CD1c-positive myeloid dendritic cell (primary cell): ENCODE data around the gene NT5DC1.

ENCODE experiments used
- DNase-seq: peaks from one replicate; pipeline ENCODE4 v3.0.0-alpha.2; 2016; ENCODE audit errors: extremely low spot score

Gene NT5DC1

DNA sequence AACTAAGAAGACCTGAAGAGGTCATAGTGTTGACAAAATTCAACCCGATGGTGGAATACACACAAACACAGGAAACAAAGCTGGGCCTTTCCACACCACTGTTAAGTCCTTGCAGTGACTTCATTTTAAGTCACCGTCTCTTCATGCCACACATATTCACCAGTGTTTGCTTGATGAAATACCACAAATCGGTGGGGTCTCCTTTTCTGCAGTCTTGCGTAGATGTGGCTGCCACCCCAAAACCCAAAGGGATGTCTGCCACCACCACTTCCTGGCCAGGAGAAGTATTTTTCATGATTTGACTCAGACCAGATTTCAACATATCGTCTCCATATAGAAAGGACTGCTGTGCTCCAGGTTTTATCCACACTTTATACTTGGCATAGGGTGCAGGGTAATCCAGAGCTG, 36.3 kb downstream of the NT5DC1 start:
- DNase-seq: no peak

DNA sequence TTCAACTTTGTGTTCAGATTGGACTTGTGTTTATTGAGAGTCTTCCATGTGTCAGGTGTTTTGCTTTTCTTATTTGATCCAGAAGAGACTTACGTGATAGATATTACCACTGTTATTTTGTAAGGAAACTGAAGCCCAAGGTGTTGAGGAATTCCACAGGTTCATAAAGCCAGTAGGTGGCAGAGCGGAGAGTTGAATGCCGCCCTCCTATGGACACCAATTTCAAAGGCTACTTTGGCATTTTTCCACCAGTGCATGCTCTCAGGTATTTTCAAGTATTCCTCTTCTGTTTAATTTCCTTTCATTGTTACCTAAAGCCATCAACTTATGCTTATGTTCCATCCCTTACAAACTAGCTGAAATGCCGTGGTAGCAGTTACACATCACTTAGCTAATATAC, 39.3 kb downstream of the NT5DC1 start:
- no peak for DNase-seq

DNA sequence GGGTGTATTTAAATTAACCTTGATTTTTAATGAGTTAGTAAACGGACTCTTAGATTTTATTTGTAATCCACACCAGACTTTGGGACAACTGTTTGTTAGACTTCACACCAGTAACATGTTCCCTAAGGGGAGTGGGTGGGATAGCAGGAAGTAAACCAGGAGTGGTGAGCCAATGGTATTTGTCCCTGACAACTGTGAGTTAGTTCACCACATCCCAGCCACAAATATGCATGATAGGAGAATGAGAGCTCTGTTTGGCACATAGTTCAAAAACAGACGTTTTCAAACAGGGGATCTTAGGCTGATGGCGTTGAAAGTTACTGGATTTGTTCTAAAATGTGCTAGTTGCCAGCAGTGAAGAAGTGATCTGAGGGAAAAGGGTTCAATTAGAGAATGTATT, 44.0 kb downstream of the NT5DC1 start:
- DNase-seq: no peak

DNA sequence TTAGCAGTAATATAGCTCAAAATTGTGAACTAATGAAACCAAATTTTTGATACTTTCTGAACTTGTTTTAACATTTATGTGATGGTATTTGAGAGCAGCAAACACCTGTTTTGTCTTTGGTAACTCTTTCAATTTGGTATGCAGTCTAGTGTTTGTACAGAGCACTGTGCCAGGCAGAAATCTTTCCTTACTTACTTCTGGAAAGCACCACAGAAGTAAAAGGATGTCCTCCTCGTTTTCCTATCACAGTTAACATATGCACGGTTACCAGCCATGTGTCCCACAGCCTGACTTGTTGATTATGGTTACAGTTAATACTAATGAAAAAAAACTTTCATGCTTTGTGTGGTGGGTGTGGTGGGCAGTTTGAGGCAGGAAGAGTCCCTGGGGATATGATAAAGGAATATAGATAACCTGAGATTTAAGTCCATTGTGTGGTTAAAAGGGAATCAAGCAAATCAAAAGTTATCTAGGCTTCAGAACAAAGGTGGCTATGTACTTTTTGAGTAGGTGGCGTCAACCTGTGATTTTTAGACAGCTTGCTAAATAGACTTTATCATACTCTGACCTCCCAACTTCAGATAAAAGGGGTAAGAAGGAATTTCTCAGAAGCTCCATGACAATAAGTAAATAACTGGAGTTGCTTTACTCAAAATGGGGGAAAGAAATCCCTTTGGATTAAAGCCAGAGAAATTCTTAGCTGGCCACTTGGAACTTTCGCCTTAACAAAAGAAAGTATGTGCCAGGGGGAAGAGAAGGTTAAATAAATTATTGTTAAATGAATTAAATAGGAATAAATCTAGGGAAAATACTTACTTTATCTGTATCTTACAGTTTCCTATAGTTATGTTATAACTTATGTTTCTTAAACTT, 45.4 kb downstream of the NT5DC1 start:
- no peak for DNase-seq

DNA sequence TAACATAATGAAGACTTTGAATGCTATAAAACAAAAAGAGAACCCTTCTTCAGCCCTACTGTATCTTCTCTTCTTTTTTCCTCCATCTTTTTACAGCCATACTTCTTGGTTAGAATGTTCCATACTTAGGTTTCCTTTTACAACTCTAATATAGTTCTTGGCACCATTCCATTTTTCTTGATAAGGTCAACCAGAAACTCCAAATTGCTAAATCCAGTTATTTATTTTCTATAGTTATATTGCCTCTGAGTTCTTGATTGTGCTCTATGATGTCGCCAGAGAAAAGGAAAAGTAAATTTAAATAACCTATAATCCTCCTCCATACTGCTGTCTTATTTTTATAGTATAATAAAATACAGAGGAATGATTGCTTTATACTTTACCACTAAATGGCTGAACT, 52.0 kb downstream of the NT5DC1 start:
- DNase-seq: no peak

DNA sequence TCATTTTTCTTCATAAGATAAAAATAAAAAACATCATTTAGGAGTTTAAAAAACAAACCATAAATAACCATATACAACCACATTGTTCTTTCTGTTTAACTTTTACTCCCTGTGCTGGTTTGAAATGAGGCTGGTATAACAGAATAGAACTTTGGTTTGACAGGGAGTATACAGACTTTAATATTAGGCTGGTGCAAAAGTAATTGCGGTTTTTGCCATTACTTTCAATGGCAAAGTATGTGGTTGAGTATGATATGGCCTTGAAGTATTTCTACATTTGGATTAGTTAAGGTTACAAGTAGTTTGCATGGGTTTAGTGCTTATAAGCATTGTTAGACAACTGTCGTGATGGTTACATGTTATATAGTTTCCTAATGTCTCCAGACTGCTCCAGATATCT, 54.2 kb downstream of the NT5DC1 start:
- DNase-seq: no peak

DNA sequence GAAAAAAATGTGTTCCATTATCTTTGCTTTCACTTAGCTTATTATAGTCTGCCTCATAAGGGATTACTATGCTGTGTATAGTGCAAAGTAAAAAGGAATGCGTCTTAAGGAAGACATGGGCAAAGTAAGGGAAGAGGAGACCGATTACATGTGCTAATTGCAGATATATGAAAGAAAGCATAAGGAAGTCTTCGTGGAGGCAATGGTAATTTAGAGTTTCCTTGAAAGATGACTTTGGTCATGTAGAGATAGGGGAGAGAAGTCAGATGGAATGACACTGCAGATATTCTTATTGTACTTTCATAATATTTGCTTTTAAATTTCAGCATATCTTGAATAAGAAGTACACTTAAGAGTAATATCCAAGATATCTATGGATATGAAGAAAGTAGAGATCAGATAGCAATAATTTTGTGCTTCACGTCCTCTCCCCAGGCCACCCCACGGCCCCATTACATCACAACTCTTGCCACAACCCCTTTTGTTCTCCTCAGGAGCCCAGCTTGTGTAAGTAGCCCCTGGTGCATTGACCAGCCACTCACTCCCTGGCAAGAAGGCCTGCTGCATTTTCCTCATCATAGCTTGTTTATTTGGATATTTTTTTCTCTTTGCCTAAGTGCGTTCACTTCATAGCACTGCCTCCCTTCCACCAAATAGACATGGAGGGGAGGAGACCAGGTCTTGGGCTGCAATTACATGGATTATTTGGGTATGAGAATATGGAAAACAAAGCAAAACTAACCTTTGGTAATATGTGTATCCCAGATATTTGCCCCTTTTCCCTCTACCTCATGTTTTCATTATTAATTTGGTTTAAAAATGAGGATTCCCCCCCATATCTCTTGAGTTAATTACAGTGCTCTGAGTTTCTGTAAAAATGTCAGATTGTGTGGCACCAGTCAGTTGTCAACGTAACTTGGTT, 56.0 kb downstream of the NT5DC1 start:
- DNase-seq: no peak

DNA sequence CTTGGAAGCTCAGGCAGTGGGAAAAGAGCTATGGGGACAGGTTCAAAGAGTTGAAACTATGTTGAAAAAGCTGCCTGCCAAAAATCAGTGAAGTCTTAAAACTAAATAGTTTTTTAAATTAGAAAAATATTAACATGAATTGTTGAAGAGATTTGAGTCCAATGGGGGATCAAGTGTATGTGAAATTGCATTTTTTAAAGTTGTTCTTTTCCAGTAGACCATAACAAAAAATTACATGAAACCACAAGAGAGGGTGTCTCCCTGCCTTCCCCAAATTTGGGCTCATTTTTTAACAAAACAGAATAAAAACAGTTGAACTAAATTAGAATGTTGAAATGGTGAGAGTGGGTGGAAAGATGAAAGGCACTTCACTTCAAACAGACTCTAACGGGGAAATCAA, 56.7 kb downstream of the NT5DC1 start:
- DNase-seq: no peak

DNA sequence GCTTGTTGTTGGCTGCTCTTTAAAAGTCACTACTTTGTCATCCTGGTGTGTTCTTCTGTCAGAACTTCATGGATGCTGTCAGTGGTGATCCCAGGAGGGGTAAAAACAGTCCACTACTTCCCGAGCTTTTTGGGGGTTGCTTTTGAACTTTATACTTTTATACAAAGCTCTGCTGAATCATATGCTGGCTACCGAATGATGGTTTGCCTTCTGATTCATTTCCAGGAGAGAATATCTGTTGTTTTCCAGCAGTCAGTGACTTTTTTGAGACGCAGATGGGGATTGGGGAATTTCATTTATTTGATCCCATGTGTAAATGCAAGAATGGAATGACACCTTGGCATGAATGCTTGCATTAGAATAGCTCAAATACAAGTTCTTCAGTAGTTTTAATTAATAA, 58.0 kb downstream of the NT5DC1 start:
- no peak for DNase-seq

DNA sequence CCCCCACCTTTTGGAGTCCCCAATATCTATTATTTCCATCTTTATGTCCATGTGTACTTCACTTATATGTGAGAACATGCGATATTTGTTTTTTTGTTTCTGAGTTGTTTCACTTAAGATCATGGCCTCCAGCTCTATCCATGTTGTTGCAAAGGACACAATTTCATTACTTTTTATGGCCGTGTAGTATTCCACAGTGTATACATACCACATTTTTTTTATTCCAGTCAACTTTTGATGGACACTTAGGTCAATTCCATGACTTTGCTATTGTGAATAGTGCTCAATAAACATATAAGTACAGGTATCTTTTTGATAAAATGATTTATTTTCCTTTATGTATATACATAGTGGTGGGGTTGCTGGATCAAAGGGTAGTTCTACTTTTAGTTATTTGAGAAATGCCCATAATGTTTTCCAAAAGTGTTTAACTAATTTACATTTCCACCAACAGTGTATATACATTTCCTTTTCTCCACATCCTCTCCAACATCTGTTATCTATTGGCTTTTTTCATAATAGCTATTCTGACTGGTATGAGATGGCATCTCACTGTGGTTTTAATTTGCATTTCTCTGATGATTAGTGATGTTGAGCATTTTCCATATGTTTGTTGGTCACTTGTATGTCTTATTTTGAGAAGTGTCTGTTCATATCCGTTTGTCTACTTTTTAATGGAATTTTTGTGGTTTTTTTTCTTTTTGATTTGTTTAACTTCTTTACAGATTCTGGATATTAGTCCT, 59.3 kb downstream of the NT5DC1 start:
- no peak for DNase-seq

DNA sequence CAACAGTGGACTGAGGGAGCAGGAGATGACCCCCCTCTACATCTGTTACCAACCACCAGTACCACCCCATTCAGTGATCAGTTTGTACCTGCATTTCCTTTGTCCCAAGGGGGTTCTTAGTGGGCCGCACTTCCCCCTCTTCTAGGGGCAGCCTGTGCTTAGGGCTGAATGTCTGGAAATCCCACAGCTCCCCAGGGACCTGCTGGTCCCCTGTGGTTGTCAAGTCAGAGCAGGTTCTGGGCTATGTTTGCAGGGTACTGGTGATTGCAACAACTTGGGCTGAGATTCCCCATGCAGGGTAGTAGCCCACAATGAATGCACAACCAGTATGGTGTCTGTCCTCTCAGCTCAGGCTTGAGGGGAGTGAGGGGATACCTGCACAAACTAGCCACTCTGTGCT, 64.9 kb downstream of the NT5DC1 start:
- DNase-seq: no peak

DNA sequence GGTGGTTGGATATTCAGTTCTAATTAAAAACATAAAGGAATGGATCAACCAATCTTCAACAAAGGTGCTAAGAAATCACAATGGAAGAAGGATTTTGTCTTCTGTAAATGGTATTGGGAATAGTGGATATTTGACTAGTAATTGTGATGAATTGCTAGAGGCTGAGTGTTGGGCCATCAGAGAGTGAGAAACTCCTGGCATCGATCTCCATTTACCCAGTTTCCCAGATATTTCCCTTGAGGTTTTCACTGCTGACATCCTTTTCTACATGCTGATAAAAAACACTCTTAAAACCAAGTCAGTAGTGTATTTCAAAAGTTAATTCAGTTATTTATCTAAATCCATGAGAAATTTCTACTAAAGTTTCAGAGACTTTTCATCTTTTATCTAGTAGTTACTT, 65.7 kb downstream of the NT5DC1 start:
- DNase-seq: no peak

DNA sequence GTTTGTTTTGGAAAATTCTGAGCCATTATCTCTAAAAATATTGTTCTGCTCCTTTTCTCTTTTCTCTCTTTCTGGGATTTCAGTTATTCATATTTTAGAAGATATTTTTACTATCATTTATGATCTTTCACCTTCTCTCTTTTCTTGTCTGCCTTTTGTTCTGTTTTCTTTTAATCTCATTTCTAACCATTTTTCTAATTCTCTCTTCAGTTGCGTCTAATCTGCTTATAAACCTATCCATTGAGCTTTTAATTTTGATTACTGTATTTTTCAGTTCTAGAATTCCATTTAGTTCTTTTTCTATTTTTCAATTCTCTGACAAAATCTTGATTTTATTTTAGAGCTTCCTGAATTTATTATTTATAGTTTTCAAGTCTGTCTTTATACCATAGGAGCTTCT, 67.5 kb downstream of the NT5DC1 start:
- no peak for DNase-seq

DNA sequence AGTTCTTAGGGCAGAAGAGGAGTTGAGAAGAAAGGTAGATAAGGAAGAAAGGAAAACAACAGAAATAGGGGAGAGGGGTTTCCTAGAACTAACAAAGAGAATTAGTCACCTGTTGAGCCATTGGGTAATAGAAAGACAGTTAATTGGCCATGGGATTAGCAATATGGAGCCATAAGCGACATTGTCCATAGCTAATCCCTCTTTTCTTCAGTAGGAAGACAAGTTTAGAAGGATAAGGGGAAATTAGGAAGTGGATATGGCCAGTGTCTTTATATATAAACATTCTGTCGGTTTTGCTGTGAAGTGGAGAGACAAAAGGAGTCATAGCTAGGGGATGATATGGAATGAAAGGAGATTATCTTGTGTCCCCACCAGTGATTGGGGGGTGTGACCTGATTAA, 69.2 kb downstream of the NT5DC1 start:
- DNase-seq: no peak

DNA sequence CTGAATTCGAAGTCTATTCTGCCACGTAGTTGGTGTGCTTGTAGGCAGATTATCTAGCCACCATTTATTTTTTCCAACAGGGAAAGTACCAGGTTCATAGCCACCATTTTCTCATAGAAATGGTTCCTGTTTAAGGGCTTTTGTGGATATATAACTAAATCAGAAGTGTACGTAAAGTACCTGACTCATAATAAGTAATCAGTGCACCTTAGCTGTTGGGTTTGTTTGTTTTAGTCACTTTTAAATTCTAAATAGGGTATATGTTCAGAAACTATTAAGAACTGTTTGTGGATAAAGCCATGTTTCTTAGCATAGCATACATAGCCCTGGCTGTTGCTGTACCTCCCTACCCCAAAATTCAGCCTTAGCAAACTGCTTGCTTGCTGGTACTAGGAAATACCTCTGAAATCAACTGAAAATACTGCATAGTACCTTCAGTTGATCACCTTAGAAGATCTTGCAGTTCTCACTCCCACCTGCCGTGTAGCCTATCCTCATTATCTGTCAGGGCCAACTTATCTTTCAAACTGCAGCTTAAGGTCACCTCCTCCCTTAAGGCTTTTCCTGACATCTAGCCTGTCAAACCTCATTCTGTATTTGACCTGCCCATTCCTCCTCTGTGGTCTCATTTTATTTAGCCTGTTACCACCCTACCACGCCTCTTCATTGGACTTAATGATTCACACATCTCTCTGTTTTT, 69.9 kb downstream of the NT5DC1 start:
- DNase-seq: no peak

DNA sequence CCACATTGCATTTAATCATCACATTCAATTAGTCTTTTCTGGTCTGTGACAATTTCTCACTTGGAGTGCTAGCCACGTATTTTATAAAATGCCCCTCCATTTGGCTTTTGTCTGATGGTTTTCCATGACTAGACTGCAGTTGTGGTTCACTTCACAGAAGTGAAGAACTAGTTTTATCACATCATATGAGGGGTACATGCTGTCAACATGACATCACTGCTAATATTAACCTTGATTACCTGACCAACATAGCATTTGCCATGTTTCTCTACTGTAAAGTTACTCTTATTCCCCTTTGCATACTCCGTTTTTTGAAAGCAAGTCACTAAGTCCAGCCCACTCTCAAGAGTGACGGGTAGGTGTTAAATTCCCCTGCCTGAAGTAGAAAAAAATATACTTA, 73.3 kb downstream of the NT5DC1 start:
- no peak for DNase-seq

DNA sequence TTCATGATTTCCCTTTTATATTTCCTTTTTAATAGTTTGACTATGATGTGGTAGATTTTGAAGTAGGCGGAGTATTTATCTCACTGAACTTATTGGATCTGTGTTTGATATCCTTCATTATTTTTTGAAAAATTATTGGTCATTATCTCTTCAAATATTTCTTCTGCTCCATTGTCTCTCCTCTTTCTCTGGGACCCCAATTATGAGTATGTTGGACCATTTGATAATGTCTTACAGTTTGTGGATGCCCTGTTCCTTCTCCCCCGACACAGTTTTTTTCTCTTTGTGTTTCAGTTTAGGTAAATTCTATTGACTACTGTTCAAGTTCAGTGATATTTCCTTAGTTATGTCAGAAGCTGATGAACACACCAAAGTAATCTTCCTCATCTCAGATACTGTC, 74.7 kb downstream of the NT5DC1 start:
- no peak for DNase-seq

DNA sequence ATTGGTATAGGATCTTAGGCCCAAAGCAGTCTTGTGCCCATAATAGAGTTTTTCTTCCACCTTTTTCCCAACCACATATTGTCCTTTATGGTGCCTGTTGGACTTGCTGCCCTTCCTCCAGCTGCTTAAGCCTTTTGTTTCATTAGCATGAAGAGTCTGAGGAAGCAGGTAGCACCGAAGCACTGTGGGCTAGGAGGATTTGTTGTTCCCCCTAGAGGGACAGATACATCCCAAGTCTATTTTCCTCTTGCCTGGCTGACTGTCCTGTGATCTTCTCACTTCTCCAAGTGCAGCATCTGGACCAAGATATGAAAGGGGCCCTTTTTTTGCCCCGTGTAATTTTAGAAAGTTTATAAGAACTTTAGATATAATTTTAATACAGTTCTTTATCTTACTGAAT, 75.9 kb downstream of the NT5DC1 start:
- no peak for DNase-seq

DNA sequence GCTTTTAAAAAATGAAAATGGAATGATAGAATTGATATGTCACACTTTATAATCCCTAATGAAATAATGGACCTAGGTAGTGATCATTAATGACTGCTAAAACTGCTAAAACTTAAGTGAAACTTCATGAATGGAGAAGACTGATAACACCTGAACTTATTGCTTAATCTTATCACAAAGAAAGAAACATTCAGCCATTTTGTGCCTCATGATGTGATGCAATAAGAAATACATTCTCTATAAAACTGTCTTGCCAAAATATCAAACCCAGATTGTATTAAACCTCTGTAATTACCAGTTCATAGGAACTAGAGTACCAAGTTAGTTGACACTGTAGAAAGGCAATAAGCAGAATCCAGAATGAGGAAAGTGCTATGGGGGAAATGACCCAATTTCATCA, 79.7 kb downstream of the NT5DC1 start:
- DNase-seq: no peak

DNA sequence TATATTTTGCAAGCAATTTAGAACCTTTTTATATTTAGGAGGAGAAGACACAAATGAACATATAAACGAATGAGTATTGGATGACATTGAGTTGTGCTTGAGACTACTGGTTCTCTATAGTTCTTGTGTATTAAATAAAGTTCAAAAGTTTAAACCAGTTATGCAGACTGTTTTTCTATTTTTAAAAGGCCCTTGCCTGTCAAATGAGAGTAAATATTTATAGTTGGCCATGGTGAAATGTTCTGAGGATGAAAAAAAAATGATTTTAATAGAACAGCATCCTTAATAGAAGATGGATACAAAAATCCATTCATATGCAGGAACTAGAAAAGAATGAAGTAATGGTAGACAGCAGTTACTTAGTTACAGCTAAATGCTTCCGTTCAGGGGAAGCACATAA, 88.8 kb downstream of the NT5DC1 start:
- no peak for DNase-seq

DNA sequence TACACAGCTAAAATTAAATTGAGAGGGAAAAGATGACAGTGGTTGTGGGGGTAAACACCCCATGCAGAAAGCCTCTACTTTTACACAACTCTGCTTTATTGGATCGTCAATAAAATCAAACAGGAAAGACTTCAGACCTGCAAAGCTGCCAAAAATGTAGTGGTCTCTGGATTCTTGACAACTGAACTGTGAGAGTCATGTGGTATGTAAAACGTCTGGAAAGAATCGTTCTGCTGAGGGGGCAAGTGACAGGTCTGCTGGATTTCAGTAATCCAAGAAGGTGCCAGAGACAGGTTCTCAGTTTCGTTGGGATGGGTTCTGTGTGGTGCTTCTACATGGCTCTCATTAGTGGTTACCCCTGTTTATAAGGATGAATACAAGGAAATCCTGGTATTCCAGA, 89.9 kb downstream of the NT5DC1 start:
- DNase-seq: no peak

DNA sequence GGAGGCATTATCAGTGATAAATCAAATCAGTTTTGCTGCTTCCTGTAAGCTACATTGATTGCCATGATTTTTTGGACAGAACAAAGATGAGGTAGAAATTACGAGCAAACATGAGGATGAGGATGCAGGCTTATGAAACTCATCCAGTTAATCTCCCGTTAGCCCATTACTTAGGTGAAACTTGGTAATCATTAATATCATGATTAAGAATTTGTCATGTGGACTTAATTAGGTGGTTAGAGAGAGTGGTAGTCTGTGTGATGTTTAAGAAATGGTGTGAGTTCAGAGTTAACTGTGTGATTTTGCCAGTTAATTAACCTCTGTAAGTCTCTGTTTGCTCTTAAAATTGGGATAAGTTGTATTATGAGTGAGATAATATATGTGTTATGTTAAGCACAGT, 91.2 kb downstream of the NT5DC1 start:
- no peak for DNase-seq
